HG03108 (cell line): ENCODE results near the gene RPS6KB2.
"Not testable (repeated sequence)": the region's sequence is repeated elsewhere in the genome, so short reads cannot be mapped to it uniquely, and the experiment has no call there.

Source experiments
- ATAC-seq: cut with Tn5 transposase; IDR thresholded peaks from one replicate; pipeline ENCODE4 v1.9.1; 2021; ENCODE audit warnings: moderate library complexity; ENCODE audit not compliant: unreplicated experiment

Gene RPS6KB2

DNA sequence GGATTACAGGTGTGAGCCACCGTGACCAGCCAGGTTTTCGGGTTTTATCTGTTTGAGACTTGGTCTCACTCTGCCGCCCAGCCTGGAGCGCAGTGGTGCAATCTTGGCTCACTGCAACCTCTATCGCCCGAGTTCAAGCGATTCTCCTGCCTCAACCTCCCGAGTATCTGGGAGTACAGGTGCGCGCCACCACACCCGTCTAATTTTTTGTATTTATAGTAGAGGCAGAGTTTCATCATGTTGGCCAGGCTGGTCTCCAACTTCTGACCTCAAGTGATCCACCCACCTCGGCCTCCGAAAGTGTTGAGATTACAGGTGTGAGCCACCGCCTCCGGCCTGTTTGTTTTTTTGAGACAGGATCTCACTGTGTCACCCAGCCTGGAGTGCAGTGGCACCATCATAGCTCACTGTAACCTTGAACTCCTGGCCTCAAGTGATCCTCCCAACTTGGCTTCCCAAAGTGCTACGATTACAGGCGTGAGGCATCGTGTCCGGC lies 882 bp upstream of the RPS6KB2 start:
- ATAC-seq: not testable (repeated sequence)

DNA sequence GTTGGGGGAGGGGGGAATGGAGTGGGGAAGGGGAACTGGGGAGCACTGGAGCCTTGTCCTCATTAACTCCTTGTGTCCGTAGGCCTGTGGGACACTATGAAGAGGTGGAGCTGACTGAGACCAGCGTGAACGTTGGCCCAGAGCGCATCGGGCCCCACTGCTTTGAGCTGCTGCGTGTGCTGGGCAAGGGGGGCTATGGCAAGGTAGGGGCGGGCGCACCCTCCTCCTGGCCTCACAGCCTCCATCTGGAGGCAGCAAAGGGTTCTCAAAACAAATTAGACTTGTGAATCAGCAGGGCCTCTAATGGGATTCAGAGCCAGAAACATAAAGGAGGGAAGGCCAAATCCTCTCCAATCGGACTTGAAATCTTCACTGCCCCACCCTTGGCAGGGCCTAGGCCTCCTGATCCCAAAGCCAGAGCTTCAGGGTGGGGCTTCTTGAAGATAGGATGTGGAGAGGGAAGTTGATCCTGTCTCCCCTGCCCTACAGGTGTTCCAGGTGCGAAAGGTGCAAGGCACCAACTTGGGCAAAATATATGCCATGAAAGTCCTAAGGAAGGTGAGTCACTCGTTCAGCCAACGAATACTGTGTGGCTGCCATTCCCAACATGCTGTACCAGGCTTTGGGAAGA lies 859 bp downstream of the RPS6KB2 start:
- no peak for ATAC-seq

DNA sequence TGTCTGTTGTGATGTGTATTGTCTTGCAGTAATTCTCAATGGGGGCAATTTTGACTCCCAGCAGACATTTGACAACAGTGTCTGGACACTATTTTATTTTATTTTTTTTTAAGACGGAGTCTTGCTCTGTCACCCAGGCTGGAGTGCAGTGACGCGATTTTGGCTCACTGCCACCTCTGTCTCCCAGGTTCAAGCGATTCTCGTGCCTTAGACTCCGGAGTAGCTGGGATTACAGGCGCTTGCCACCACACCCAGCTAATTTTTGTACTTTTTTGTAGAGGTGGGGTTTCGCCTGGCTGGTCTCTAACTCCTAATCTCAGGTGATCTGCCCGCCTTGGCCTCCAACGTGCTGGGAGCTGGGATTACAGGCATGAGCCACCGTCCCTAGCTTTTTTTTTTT lies 1.4 kb downstream of the RPS6KB2 start:
- no peak for ATAC-seq

DNA sequence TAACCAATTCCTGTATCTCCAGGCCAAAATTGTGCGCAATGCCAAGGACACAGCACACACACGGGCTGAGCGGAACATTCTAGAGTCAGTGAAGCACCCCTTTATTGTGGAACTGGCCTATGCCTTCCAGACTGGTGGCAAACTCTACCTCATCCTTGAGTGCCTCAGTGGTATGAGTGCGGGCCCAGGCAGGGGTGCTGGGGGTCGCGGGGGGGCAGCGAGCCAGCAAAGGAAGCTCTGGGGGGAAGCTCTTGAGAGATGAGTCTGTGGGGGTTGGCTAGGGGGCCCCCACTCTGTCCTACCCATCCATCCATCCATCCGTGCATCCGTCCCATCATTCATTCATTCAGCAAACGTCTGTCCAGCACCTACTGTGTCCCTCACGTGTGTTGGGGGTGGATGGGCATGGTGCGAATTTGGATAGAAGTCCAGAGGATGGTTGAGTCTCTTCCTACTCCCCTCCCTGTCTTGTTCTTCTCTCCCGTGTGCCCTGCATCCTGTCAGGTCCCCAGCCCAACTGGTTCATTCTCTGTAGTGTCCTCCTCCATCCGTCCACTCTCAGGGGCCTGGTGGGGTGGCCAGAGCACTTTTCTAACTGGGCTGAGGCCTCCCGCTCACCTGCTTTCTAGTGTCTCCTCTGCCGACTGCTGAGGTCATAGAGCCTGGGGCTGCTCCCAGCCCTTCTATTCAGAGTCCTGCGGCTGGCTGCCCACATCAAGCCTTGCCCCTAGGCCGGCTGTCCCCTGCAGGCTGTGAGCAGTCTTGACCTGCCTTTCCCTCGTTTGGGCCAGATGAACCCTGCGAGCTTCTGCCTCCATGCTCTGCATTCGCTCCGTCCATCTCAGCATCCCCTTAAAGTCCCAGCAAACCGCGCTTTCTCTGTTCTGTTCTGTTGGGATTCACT lies 3.3 kb downstream of the RPS6KB2 start:
- no peak for ATAC-seq

DNA sequence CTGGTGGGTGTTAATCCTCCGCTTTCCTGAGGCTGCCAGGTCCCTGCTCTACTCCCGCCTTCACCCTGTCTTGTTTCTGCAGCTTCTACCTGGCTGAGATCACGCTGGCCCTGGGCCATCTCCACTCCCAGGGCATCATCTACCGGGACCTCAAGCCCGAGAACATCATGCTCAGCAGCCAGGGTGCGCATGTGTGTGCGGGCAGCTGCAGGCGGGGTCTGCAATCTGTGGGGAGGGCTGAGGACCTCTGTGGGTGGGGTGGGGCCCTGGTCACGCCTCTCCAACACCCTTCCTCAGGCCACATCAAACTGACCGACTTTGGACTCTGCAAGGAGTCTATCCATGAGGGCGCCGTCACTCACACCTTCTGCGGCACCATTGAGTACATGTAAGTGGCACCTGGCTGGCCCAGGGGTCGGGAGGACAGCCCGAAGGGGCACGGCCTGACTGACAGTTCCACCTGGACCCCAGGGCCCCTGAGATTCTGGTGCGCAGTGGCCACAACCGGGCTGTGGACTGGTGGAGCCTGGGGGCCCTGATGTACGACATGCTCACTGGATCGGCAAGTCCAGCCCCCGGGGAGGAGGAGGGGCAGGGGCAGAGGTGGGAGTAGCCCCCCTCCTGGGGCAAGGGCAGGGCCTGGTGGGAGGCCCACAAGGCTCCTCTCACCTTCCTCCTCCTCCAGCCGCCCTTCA lies 4.5 kb downstream of the RPS6KB2 start:
- no peak for ATAC-seq

DNA sequence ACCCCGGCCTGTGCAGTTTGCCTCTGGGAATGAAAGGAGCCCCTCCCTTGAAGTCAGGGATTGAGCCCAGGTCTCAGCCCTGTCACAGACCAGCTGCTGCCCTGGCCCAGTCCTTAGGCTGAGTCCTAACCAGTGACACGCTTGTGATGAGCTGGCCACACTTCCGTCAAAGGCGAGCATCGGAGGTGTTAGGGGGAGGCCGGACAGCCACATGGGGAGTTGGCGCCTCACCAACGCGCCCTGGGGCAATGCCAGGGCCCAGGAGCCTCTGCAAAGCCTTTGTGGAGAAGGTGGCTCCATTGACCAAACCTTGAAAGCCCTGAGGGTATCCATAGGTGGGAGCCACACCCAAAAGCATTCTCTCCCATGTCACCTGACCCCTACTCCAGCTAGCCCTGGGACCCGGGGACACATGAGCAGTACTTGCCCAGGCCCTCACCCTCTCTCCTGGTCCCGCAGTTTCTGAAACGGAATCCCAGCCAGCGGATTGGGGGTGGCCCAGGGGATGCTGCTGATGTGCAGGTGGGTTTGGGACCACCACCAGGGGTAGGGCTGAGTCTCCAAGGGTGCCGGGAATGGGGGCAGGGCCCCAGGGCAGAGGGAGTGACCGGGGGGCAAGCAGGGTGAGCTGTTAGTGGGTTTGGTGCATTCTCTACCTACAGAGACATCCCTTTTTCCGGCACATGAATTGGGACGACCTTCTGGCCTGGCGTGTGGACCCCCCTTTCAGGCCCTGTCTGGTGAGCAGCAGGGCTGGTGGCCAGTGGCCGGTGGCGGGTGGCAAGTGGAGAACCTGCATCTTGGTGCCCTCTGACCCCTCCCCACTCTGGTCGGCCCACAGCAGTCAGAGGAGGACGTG lies 5.5 kb downstream of the RPS6KB2 start:
- ATAC-seq: no peak

DNA sequence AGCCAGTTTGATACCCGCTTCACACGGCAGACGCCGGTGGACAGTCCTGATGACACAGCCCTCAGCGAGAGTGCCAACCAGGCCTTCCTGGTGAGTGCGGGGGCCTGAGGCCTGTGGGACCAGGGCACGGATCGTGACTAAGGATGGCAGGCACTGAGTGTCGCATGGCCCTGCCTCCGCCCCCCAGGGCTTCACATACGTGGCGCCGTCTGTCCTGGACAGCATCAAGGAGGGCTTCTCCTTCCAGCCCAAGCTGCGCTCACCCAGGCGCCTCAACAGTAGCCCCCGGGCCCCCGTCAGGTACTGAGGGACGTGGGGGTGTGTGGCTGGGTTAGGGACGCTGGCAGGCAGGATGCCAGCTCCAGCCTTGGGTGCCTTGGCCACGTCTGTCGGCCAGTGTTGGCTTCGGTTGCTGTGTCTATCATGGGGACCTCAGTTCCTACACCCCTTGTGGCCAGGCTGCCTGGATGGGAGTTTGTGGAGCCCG lies 6.1 kb downstream of the RPS6KB2 start:
- no peak for ATAC-seq

DNA sequence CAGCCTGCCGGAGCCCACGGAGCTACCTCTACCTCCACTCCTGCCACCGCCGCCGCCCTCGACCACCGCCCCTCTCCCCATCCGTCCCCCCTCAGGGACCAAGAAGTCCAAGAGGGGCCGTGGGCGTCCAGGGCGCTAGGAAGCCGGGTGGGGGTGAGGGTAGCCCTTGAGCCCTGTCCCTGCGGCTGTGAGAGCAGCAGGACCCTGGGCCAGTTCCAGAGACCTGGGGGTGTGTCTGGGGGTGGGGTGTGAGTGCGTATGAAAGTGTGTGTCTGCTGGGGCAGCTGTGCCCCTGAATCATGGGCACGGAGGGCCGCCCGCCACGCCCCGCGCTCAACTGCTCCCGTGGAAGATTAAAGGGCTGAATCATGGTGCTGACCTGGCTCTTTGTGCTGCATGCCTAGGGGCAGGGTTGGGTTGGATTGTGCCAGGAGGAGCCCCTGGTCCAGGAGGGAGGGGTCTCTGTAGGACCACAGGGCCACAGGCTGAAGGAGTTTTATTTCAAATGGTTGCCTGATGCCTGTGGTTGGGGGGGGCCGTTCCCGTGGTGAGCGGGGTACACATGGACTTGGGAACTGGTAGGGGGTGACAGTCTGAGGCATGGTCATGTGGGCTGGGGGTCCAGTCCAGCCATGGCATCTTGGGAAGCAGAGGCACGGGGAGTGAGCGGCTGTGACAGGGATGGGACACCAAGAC lies 6.9 kb downstream of the RPS6KB2 start:
- no peak for ATAC-seq

DNA sequence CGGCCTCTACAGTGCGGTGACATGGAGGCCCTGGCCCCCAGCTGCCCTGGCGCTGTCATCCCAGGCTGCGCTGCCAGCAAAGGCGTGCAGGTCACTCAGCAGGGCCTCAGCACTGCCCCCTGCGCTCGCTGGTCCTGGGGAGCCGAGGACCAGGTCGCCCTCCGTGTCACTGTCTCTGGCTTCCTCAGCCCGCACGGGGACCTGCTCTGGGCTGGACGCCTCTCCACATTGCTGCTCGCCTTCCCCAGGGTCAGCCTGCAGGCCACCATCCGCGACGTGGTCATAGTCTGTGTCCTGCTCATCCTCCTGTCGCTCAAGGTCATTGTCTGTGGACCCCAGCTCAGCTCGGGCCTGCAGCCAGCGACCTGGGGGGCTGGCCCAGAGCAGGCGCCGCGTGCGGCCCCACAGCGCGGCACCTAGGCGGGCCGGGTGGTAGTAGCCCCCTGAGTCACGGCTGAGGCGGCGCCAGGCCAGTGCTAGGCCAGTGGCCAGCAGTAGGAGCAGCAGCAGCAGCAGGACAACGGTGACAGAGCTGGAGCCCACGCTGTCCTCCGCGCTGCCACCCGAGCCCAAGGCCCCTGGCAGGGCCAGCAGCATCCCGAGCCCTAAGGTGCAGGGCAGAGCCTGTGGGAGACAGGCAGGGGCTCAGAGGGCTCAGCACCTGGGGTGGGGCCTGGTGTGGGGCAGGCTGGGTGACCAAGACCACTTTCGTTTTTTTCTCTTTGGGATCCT lies 7.6 kb downstream of the RPS6KB2 start:
- ATAC-seq: no peak

DNA sequence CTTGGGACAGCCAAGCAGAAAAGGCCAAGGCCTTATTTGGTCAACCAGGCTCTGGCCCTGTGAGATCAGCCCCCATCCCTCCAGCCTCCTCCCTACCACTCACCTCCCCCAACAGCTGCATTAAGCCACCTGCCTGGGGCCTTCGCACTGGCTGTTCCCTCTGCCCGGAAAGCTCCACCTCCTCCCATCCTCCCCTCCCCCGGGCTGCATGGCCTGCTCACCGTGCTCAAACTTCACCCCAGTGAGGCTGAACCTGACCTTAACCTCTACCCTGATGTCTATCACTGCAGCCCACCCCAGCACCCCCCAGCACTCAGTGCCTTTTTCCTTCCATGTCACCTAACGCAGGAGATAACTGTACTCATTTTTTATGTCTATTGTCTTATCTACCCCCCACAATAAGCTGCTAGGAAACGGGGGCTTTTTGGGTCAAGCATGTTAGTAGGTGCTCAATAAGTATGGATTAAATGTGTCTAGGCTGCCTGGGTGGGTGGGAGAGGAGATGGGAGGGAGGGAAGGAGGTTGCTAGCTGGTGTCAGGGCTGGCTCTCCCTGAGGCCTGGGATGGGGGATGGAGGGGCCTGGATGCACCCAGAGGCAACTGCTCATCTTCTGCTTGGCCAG lies 8.3 kb downstream of the RPS6KB2 start:
- peak; percentile 41 for ATAC-seq

DNA sequence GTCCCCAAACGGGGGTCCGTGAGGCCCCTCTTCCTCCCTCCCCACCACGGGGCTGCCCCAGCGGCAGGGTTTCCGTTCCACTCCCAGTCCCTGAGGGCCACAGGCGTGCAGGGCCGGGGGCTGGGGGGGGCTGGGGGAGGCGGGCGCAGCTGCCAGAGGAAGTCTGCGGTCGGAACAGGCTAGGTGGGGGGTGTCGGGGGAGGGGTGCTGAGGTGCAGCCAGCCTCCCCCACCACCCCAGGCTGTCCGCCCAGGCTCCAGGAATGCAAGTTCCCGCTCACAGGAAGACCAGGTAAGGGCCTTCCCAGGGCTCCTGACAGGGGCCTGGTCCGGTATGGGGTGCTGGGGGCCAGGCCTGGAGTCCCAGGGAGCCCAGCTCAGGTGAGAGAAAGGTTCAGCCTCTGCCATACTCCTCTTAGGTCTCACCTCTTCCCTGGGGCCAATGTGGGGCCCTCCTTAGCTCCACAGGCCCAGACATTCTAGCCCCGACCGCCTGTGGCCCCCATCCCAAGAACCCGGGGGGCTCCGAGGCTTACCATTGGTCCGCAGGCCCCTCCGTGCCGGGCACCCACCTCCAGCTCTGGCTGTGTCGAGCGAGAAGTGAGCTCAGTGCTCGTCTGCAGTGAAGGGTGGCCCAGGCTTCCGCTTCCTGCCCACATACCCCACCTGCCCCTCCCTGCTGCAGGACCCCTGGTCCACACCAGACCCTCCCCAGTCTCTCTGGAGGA lies 9.0 kb downstream of the RPS6KB2 start, which contains the start of gene PTPRCAP:
TSS of gene PTPRCAP (minus strand) at position 601 of the 727 bp plus-strand sequence. CDS start at position 538, 63 bp downstream.
- ATAC-seq: no peak

DNA sequence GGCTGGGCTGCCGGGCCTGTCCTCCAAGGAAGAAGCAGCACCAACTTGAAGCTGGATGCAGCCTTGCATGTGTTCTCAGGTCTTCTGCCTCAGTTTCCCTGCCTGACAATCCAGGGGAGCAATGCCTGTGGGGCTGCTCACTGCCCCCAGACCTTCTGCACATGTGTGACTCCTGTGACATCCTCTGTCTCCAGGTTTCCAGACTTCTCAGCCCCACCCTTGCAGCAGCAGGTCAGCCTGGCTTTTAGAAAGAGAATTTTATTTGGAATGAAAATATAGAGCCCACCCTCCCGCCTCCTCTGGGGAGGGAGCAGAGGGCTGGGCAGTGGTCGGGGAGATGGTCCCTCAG lies 9.5 kb downstream of the RPS6KB2 start:
- no peak for ATAC-seq

DNA sequence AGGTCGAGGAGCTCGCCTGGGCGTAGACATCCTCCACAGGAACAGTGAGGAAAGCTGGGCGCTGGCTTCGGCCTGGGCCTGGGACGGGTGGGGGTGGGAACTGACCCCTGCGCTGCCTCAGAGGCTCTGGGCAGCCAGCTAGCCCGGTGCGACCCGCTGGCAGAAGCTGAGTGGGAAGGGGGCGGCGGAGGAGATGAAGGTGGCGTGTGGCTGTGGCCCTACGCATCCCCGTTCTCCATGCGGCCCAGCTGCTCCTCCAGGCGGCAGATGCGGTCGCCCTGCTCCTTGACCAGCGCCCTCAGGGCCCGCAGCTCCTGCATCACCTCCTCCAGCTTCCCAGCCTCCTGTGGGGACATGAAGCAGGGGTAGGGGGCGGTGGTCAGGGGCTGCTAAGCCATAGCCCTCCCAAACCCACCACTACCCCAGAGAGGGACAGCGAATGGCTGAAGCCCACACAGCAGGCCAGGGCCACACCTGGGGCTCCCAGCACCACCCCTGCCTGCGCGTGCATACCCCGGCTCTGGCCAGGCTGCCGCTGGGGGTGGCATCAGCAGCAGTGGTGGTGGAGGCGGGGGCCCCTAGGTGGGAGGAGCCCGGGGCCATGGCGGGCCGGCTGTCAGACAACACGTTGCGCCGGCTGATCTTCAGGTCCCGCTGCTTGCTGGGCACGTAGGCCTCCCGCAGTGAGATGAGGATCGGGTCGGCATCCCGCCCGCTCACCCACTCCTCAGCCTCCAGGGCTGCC lies 10.0 kb downstream of the RPS6KB2 start:
- no peak for ATAC-seq

DNA sequence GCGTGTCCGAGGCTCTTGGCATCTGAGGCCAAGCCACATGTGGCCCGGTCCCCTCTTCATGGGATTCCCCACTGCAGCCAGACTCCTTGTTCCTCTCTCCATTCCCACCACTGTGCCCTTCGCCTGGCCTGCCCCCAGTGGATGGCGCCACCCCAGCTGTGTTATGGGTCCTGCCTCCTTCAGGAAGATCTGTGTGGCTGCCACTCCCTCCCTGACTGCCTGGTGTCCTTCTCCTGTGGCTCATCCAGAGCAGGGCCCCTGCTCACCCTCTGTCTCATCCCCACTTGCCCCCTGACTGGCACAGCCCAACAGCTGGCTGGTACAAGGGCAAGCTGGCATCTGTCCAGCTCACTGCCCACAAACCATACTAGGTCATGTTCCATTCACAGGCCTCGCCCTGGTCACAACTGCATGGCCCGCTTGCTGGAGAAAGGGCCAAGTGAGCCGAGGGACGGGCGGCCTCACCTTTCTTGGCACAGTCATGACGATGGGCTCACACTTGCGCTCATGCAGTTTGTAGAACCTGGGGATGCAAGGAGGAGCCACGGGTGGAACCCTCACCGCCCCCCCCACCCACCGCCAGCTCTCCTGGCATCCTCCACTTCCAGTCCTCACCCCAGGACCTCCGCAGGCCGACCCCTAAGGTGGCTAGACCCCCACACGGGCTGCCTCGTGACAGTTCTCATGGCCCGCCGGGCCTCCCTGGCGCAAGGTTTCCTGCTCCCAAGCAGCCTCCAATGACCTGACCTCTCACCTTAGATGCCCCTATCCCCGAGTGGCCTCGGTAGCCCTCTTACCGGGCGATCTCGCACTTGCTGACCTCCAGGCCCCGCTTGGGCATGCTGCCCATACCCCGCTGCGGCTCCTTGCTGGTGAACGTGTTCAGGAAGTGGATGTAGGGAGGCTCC lies 11.3 kb downstream of the RPS6KB2 start:
- no peak for ATAC-seq

DNA sequence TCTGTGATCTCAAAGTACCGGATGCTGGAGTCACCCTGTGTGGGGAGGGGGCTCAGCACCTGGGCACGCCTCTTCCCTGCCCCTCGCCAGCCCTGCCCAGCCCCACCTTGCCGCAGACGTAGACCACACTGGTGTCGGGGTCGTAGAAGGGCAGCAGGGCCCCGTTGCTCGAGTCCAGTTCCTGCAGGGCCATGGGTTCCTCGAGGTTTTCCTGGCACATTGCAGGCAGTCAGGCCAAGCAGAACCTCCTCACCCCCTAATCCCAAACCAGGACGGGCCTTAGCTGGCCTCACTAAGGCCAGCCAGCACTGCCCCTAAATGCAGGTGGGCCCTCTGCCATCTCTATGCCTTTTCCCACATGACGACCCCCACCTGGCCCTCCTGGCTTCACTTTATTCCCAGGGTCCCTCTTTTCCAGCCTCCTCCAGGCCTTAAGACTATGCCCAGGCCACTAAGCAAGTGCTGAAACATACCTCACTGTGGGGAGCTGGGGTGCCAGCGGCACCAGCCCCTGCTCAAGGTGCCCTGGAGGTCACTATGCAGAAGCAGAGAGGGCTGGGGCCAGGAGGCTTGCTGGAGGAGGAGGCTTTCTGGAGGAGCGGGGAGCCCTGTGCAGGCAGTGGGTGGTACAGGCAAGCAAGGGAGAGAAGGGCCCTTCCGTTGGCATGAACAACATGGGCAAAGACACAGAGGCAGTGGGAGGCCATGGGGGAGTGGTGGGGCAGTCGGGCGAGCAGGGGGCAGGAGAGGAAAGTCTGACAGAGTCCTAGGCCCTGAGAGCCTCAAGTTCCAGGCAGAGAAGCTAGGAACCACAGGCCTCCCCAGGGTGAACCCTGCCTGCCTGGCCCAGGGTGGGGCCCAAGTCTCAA lies 12.2 kb downstream of the RPS6KB2 start:
- no peak for ATAC-seq
